Mesenchymal stem cell (in vitro differentiated cells and primary cell): ENCODE results near the gene DYSF.
A peak's percentile ranks its signal among the peaks of the same experiment; 100 is the strongest.

Experiments used
- DNase-seq: peaks from one replicate; pipeline ENCODE4 v3.0.0-alpha.2; 2013
- H2AFZ ChIP-seq: one replicate; pipeline ENCODE4 v1.6.1; 2013; ENCODE audit warnings: low read depth, mild to moderate bottlenecking, control low read depth, inconsistent platforms, low read length, moderate library complexity
- H2AK5ac ChIP-seq: 2 replicates; pipeline ENCODE4 v1.6.1; 2013; ENCODE audit warnings: low read length, moderate library complexity, mild to moderate bottlenecking, inconsistent platforms; ENCODE audit not compliant: severe bottlenecking
- H2BK120ac ChIP-seq: one replicate; pipeline ENCODE4 v1.6.1; 2013; ENCODE audit warnings: low read depth, mild to moderate bottlenecking, inconsistent platforms, low read length, moderate library complexity
- H2BK12ac ChIP-seq, 2 experiments: one replicate each; pipeline ENCODE4 v1.6.1; 2013; ENCODE audit warnings: inconsistent platforms in 2 of 2, low read length in 2 of 2, mild to moderate bottlenecking in 2 of 2, moderate library complexity in 2 of 2, control low read depth in 1 of 2
- H2BK15ac ChIP-seq: one replicate; pipeline ENCODE4 v1.6.1; 2013; ENCODE audit warnings: mild to moderate bottlenecking, low read depth, inconsistent platforms; ENCODE audit not compliant: poor library complexity, severe bottlenecking
- H2BK5ac ChIP-seq: 2 replicates; pipeline ENCODE4 v1.6.1; 2013; ENCODE audit warnings: low read depth, mild to moderate bottlenecking, low read length, control low read depth, inconsistent platforms; ENCODE audit not compliant: poor library complexity, severe bottlenecking
- H3K14ac ChIP-seq, 2 experiments: one replicate each; pipeline ENCODE4 v1.6.1; 2013; ENCODE audit warnings: inconsistent platforms in 2 of 2, low read length in 2 of 2, control low read depth in 1 of 2, mild to moderate bottlenecking in 1 of 2, moderate library complexity in 1 of 2
- H3K18ac ChIP-seq, 2 experiments: one replicate each; pipeline ENCODE4 v1.6.1; 2013; ENCODE audit warnings: inconsistent platforms in 2 of 2, low read length in 2 of 2, control low read depth in 1 of 2, low read depth in 1 of 2, mild to moderate bottlenecking in 1 of 2
- H3K23ac ChIP-seq, 2 experiments: one replicate each; pipeline ENCODE4 v1.6.1; 2013; ENCODE audit warnings: inconsistent platforms in 2 of 2, low read length in 2 of 2, mild to moderate bottlenecking in 2 of 2, moderate library complexity in 2 of 2, control low read depth in 1 of 2
- H3K27ac ChIP-seq: 2 replicates; pipeline ENCODE4 v1.5.1; 2013; ENCODE audit warnings: mild to moderate bottlenecking, moderate library complexity, low read length, control low read depth, inconsistent platforms; ENCODE audit not compliant: poor library complexity, severe bottlenecking
- H3K27me3 ChIP-seq, 2 experiments: 2 replicates each; pipeline versions ENCODE4 v1.6.1 to v1.7.0; 2013; ENCODE audit warnings: low read length in 2 of 2, mild to moderate bottlenecking in 2 of 2, moderate library complexity in 2 of 2, control low read depth in 1 of 2, inconsistent platforms in 1 of 2; ENCODE audit not compliant: control insufficient read depth in 1 of 2, insufficient read depth in 1 of 2
- H3K36me3 ChIP-seq, 2 experiments: 2 replicates each; pipeline versions ENCODE4 v1.6.1 to v1.7.0; 2013; ENCODE audit warnings: low read length in 2 of 2, control low read depth in 1 of 2, inconsistent platforms in 1 of 2, low read depth in 1 of 2, mild to moderate bottlenecking in 1 of 2; ENCODE audit not compliant: insufficient read depth in 2 of 2, control insufficient read depth in 1 of 2
- H3K4ac ChIP-seq, 2 experiments: one replicate each; pipeline ENCODE4 v1.6.1; 2013; ENCODE audit warnings: inconsistent platforms in 2 of 2, low read length in 2 of 2, mild to moderate bottlenecking in 2 of 2, moderate library complexity in 2 of 2, control low read depth in 1 of 2, low read depth in 1 of 2
- H3K4me1 ChIP-seq: 2 replicates; pipeline ENCODE4 v1.6.1; 2013; ENCODE audit warnings: low read depth, low read length, control low read depth; ENCODE audit not compliant: control insufficient read depth, insufficient read depth
- H3K4me2 ChIP-seq: 2 replicates; pipeline ENCODE4 v1.6.1; 2013; ENCODE audit warnings: low read length, mild to moderate bottlenecking, inconsistent platforms; ENCODE audit not compliant: poor library complexity, severe bottlenecking
- H3K4me3 ChIP-seq, 2 experiments: 2 replicates each; pipeline versions ENCODE4 v1.5.1 to v1.7.0; 2013; ENCODE audit warnings: low read length in 2 of 2, mild to moderate bottlenecking in 2 of 2, control low read depth in 1 of 2, low read depth in 1 of 2; ENCODE audit not compliant: insufficient read depth in 1 of 2
- H3K79me1 ChIP-seq: replicated peaks from 2 replicates; pipeline ENCODE4 v1.6.1; 2013; ENCODE audit warnings: mild to moderate bottlenecking, control low read depth, low read length, inconsistent platforms; ENCODE audit not compliant: poor library complexity, severe bottlenecking
- H3K9ac ChIP-seq: 2 replicates; pipeline ENCODE4 v1.7.0; 2013; ENCODE audit warnings: mild to moderate bottlenecking, low read length, moderate library complexity
- H3K9me3 ChIP-seq: 2 replicates; pipeline ENCODE4 v1.7.0; 2013; ENCODE audit warnings: mild to moderate bottlenecking, low read length; ENCODE audit not compliant: control insufficient read depth
- H4K8ac ChIP-seq: one replicate; pipeline ENCODE4 v1.6.1; 2013; ENCODE audit warnings: inconsistent platforms, mild to moderate bottlenecking, low read length, moderate library complexity
- H4K91ac ChIP-seq: one replicate; pipeline ENCODE4 v1.6.1; 2013; ENCODE audit warnings: mild to moderate bottlenecking, low read length, inconsistent platforms
- WGBS: methylation state at CpG from one replicate; pipeline ENCODE4 v1.1.7; 2013; ENCODE audit warnings: mixed read lengths; 5-methylcytosine and 5-hydroxymethylcytosine counted together

The DYSF gene

DNA sequence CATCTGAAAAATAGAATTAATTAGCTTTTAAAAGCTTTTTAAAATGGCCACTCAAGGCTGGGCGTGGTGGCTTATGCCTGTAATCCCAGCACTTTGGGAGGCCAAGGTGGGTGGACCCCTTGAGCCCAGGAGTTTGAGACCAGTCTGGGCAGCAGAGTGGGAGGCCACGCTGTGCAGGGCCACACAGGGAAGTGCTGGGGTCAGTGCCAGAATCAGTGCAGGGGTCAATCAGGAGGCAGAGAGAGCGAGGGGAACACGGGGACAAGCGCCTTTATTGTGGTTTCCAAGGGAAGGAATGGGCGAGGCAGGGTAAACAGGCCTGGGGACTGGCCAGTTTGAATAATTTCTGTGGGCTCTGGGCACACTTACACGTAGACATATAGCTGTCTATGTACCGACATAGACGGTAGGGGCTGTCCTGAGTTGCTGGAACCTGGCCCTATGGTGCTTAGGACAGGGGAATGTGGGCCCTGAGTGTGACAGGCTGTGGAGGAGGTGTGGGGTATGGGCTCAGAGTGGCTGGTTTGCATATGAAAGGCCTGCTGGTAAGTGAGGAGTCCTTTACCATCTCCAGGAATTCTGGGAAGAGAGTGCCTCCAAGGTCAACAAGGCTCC lies 42.9 kb downstream of the DYSF start:
- Histone ChIP-seq H3K27me3 (peaks cover 0 to 11% of the 10 kb centered on the region in 2 experiments), H2BK5ac (no peak overlapping the region), H3K36me3 (peaks cover 0 to 20% of the 10 kb centered on the region in 2 experiments), H3K18ac (no peak overlapping the region), H2AFZ (no peak overlapping the region), H4K8ac (no peak overlapping the region), H2BK12ac (no peak overlapping the region), H2BK120ac (no peak overlapping the region), H3K27ac (peak overlapping the region; percentile 98), H4K91ac (no peak overlapping the region), H3K4me1 (peaks cover 27% of the 10 kb centered on the region), H3K9ac (no peak overlapping the region), H3K4me2 (no peak overlapping the region), H3K14ac (no peak overlapping the region), H3K4me3 (no peak overlapping the region), H2BK15ac (no peak overlapping the region), H3K9me3 (no peaks in the 10 kb centered on the region), H3K4ac (no peak overlapping the region), H2AK5ac (peak overlapping the region; percentile 88), H3K23ac (no peak overlapping the region), H3K79me1 (peaks cover 18% of the 10 kb centered on the region)
- WGBS: 76% methylated on average over 9 of the region's 9 CpGs
- no peak for DNase-seq

- H3K27me3 ChIP-seq: peaks cover 0 to 8% of the 10 kb centered on the region in 2 experiments
- H3K4me1 ChIP-seq: peaks cover 27% of the 10 kb centered on the region
- H3K79me1 ChIP-seq: peaks cover 33% of the 10 kb centered on the region
- H3K4me3 ChIP-seq: no peak overlapping the region
- H2BK5ac ChIP-seq: peak overlapping the region; percentile 78
- peak overlapping the region; percentile 50 for H3K9ac ChIP-seq
- H3K4me2 ChIP-seq: no peak overlapping the region
- no peak overlapping the region for H3K14ac ChIP-seq
- H3K23ac ChIP-seq: no peak overlapping the region
- peak overlapping the region; percentile 75 for H2AK5ac ChIP-seq
- H3K36me3 ChIP-seq: peaks cover 0 to 31% of the 10 kb centered on the region in 2 experiments
- H3K4ac ChIP-seq: no peak overlapping the region
- peak overlapping the region; percentile 29 for H2AFZ ChIP-seq
- peak overlapping the region; percentile 10 for H4K8ac ChIP-seq
- H2BK12ac ChIP-seq: no peak overlapping the region
- H2BK120ac ChIP-seq: no peak overlapping the region
- WGBS: 27% methylated on average over 4 of the region's 5 CpGs
- peak overlapping the region; percentile 98 for H3K27ac ChIP-seq
- no peak overlapping the region for H4K91ac ChIP-seq
- H3K18ac ChIP-seq: peak overlapping the region in 1 of 2 experiments; percentile 40
- H2BK15ac ChIP-seq: no peak overlapping the region
- DNase-seq: peak; percentile 79
- H3K9me3 ChIP-seq: no peaks in the 10 kb centered on the region
Measured at GRCh38 chr2:71498261-71498701, 44.9 kb downstream of the DYSF start.

GRCh38 chr2:71499691-71500090 lies 46.3 kb downstream of the DYSF start:
- Histone ChIP-seq H3K4me1 (peaks cover 33% of the 10 kb centered on the region), H2BK15ac (no peak overlapping the region), H3K14ac (no peak overlapping the region), H2BK12ac (peak overlapping the region in 1 of 2 experiments; percentile 40), H3K23ac (no peak overlapping the region), H4K91ac (no peak overlapping the region), H2AFZ (no peak overlapping the region), H2AK5ac (peak overlapping the region; percentile 100), H4K8ac (no peak overlapping the region), H3K4me2 (no peak overlapping the region), H3K36me3 (peaks cover 0 to 41% of the 10 kb centered on the region in 2 experiments), H2BK120ac (no peak overlapping the region), H3K27ac (peak overlapping the region; percentile 98), H3K9me3 (no peaks in the 10 kb centered on the region), H2BK5ac (peak overlapping the region; percentile 95), H3K27me3 (peaks cover 0 to 13% of the 10 kb centered on the region in 2 experiments), H3K9ac (no peak overlapping the region), H3K4me3 (no peak overlapping the region), H3K18ac (peak overlapping the region in 1 of 2 experiments; percentile 49), H3K79me1 (peaks cover 34% of the 10 kb centered on the region), H3K4ac (no peak overlapping the region)
- DNase-seq: no peak
- WGBS: 85% methylated on average over 2 of the region's 5 CpGs

DNA sequence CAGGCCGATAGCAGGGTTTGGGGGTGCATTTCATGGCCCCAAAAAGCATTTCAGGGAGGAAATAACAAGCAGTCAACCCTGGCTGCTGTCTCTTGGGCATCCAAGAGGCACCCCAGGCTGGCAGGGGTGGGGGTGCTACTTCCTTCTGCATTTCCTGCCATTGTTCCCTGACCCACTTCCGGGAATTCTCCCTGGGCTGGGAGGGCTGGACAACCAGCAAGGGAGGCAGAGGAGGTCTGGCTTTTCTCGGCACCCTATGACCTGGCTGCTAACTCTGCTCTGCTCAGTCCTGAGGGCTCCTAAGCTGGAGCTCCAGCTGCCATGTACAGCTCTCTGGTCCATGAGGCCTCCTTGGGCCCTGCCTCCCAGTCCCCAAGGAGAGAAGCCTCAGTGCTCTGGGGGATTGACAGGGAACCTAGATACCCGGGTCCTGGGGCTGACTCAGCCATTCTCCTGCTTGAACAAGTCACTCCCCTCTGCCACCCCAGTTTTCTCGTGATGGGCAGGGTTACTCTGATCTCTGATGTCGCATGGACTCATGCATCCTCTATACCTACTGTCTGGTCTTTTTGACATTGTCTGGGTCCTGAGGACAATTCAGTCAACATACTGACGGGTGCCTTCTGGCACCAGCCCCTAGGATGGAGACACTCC lies 47.2 kb downstream of the DYSF start:
- H2AFZ ChIP-seq: no peak overlapping the region
- H4K8ac ChIP-seq: peak overlapping the region; percentile 31
- peaks cover 38% of the 10 kb centered on the region for H3K4me1 ChIP-seq
- peaks cover 0 to 20% of the 10 kb centered on the region in 2 experiments for H3K27me3 ChIP-seq
- peak overlapping the region in 1 of 2 experiments; percentile 48 for H3K14ac ChIP-seq
- no peaks in the 10 kb centered on the region for H3K9me3 ChIP-seq
- peak overlapping the region in 1 of 2 experiments; percentile 42 for H3K18ac ChIP-seq
- H3K27ac ChIP-seq: peak overlapping the region; percentile 98
- H2AK5ac ChIP-seq: peak overlapping the region; percentile 100
- no peak overlapping the region for H4K91ac ChIP-seq
- DNase-seq: no peak
- no peak overlapping the region for H2BK15ac ChIP-seq
- H2BK5ac ChIP-seq: peak overlapping the region; percentile 83
- peaks cover 0 to 45% of the 10 kb centered on the region in 2 experiments for H3K36me3 ChIP-seq
- peak overlapping the region in 1 of 2 experiments; percentile 32 for H2BK12ac ChIP-seq
- no peak overlapping the region for H3K4ac ChIP-seq
- no peak overlapping the region for H3K4me3 ChIP-seq
- no peak overlapping the region for H3K4me2 ChIP-seq
- 72% methylated on average over 7 of the region's 7 CpGs for WGBS
- H3K23ac ChIP-seq: no peak overlapping the region
- H2BK120ac ChIP-seq: no peak overlapping the region
- H3K79me1 ChIP-seq: peaks cover 40% of the 10 kb centered on the region
- H3K9ac ChIP-seq: no peak overlapping the region
